Trophoblast cell (in vitro differentiated cells and primary cell): ENCODE measurements around the gene DAD1. TPM values are rescaled to one million over a fixed set of nuclear protein-coding genes. Genes with fewer than 3 reads are reported as not detected.
A peak's percentile ranks its signal among the peaks of the same experiment; 100 is the strongest.
"Not testable (repeated sequence)": the region's sequence is repeated elsewhere in the genome, so short reads cannot be mapped to it uniquely, and the experiment has no call there.

Experiments used
- DNase-seq, 2 donors: peaks; one replicate each; pipeline ENCODE4 v3.0.0-alpha.2; 2016
- H2AFZ ChIP-seq: 2 replicates; pipeline ENCODE4 v1.6.1; 2013; ENCODE audit warnings: low read length, moderate library complexity, mild to moderate bottlenecking; ENCODE audit not compliant: insufficient read depth, poor library complexity
- H2AK5ac ChIP-seq: 2 replicates; pipeline ENCODE4 v1.6.1; 2013; ENCODE audit warnings: mild to moderate bottlenecking, low read length
- H2BK120ac ChIP-seq: 2 replicates; pipeline ENCODE4 v1.6.1; 2013; ENCODE audit warnings: low read length, mild to moderate bottlenecking, moderate library complexity; ENCODE audit not compliant: insufficient read depth, poor library complexity
- H2BK12ac ChIP-seq: 2 replicates; pipeline ENCODE4 v1.6.1; 2013; ENCODE audit warnings: mild to moderate bottlenecking, low read length, moderate library complexity
- H2BK5ac ChIP-seq: 2 replicates; pipeline ENCODE4 v1.6.1; 2013; ENCODE audit warnings: low read length, low read depth, moderate library complexity, mild to moderate bottlenecking; ENCODE audit not compliant: poor library complexity
- H3K14ac ChIP-seq: 2 replicates; pipeline ENCODE4 v1.6.1; 2013; ENCODE audit warnings: mild to moderate bottlenecking, low read length
- H3K18ac ChIP-seq: 2 replicates; pipeline ENCODE4 v1.6.1; 2013; ENCODE audit warnings: mild to moderate bottlenecking, low read length
- H3K23ac ChIP-seq: 2 replicates; pipeline ENCODE4 v1.6.1; 2013; ENCODE audit warnings: low read length
- H3K27ac ChIP-seq: 2 replicates; pipeline ENCODE4 v1.5.1; 2013; ENCODE audit warnings: low read depth, mild to moderate bottlenecking, inconsistent platforms, low read length, moderate library complexity
- H3K27me3 ChIP-seq: 2 replicates; pipeline ENCODE4 v1.6.1; 2013; ENCODE audit warnings: inconsistent platforms, mild to moderate bottlenecking, low read length, moderate library complexity; ENCODE audit not compliant: insufficient read depth
- H3K36me3 ChIP-seq, 2 experiments: 1 replicate in 1 of 2; 2 replicates in 1 of 2; pipeline ENCODE4 v1.6.1; 2013; ENCODE audit warnings: low read length in 2 of 2, mild to moderate bottlenecking in 2 of 2, moderate library complexity in 1 of 2; ENCODE audit not compliant: insufficient read depth in 2 of 2, control insufficient read depth in 1 of 2
- H3K4ac ChIP-seq: 2 replicates; pipeline ENCODE4 v1.6.1; 2013; ENCODE audit warnings: low read depth, mild to moderate bottlenecking, low read length, moderate library complexity
- H3K4me1 ChIP-seq, 2 experiments: 1 replicate in 1 of 2; 2 replicates in 1 of 2; pipeline ENCODE4 v1.6.1; 2013; ENCODE audit warnings: low read length in 2 of 2, mild to moderate bottlenecking in 2 of 2, moderate library complexity in 1 of 2; ENCODE audit not compliant: insufficient read depth in 2 of 2, control insufficient read depth in 1 of 2
- H3K4me2 ChIP-seq: 2 replicates; pipeline ENCODE4 v1.6.1; 2013; ENCODE audit warnings: inconsistent platforms, mild to moderate bottlenecking, low read length, moderate library complexity
- H3K4me3 ChIP-seq: 2 replicates; pipeline ENCODE4 v1.5.1; 2013; ENCODE audit warnings: mild to moderate bottlenecking, low read depth, low read length, inconsistent platforms
- H3K79me1 ChIP-seq: one replicate; pipeline ENCODE4 v1.6.1; 2013; ENCODE audit warnings: low read length
- H3K79me2 ChIP-seq: 2 replicates; pipeline ENCODE4 v1.6.1; 2013; ENCODE audit warnings: low read length, mild to moderate bottlenecking; ENCODE audit not compliant: control insufficient read depth, insufficient read depth, poor library complexity
- H3K9ac ChIP-seq: 2 replicates; pipeline ENCODE4 v1.6.1; 2013; ENCODE audit warnings: mild to moderate bottlenecking, low read length
- H3K9me3 ChIP-seq: 2 replicates; pipeline ENCODE4 v1.6.1; 2013; ENCODE audit warnings: low read depth, mild to moderate bottlenecking, control low read depth, inconsistent platforms, low read length; ENCODE audit not compliant: insufficient read depth
- H4K12ac ChIP-seq: 2 replicates; pipeline ENCODE4 v1.6.1; 2013; ENCODE audit warnings: low read depth, mild to moderate bottlenecking, low read length, moderate library complexity
- H4K8ac ChIP-seq: 2 replicates; pipeline ENCODE4 v1.6.1; 2013; ENCODE audit warnings: low read depth, mild to moderate bottlenecking, low read length, moderate library complexity
- H4K91ac ChIP-seq: one replicate; pipeline ENCODE4 v1.6.1; 2013; ENCODE audit warnings: low read depth, mild to moderate bottlenecking, low read length, moderate library complexity
- WGBS: extraction: QIAGEN DNeasy Blood & Tissue Kit; methylation state at CpG from one replicate; pipeline ENCODE4 v1.1.7; 2013; ENCODE audit warnings: missing lambda C conversion rate; ENCODE audit not compliant: insufficient read length, insufficient coverage; ENCODE audit errors: extremely low coverage; 5-methylcytosine and 5-hydroxymethylcytosine counted together
- polyA plus RNA-seq: library from polyadenylated mRNA; stranded (reverse); fragments of 200-250 nt; gene quantifications from 2 replicates; pipeline ENCODE4 v1.2.3, GENCODE V29; 2013

The DAD1 gene
- 275 and 278 TPM in 2 replicates for polyA plus RNA-seq

- peak within 1 kb of the TSS; percentile 95 for H3K14ac ChIP-seq
- H2BK120ac ChIP-seq = peak within 1 kb of the TSS; percentile 48
Measured at GRCh38 chr14:22589096-22589839, at the start of gene DAD1. Gene DAD1 (minus strand): TSS chr14:22589224. CDS start chr14:22589157, 67 bp downstream.

GRCh38 chr14:22635980-22636379 is 47.0 kb upstream of the DAD1 start:
- not testable (repeated sequence) for H3K4ac ChIP-seq, H4K8ac ChIP-seq, H4K91ac ChIP-seq, H2BK12ac ChIP-seq, H3K36me3 ChIP-seq, H2AK5ac ChIP-seq, DNase-seq, H3K79me2 ChIP-seq, H3K27me3 ChIP-seq, H3K9ac ChIP-seq, H3K27ac ChIP-seq, H3K4me2 ChIP-seq, H4K12ac ChIP-seq, H3K9me3 ChIP-seq, H2BK120ac ChIP-seq, H3K4me1 ChIP-seq, H2BK5ac ChIP-seq, H3K23ac ChIP-seq, H3K14ac ChIP-seq, H3K79me1 ChIP-seq, H3K4me3 ChIP-seq, H2AFZ ChIP-seq, H3K18ac ChIP-seq
- no CpG with 5 or more reads among the region's 1 CpG for WGBS

More at GRCh38 chr14:22589096-22589839, at the start of gene DAD1:
- Histone ChIP-seq H4K8ac (peak within 1 kb of the TSS; percentile 89), H2BK12ac (no peak within 1 kb of the TSS), H3K27me3 (no peaks in the 10 kb centered on the region), H3K4me2 (peak within 1 kb of the TSS; percentile 96), H4K12ac (peak within 1 kb of the TSS; percentile 82), H2AFZ (peak within 1 kb of the TSS; percentile 78), H3K79me1 (peaks cover 5% of the 10 kb centered on the region), H3K9ac (peak within 1 kb of the TSS; percentile 100), H3K79me2 (peaks cover 5% of the 10 kb centered on the region), H3K18ac (no peak within 1 kb of the TSS), H3K4ac (peak within 1 kb of the TSS; percentile 91), H3K36me3 (peaks cover 0 to 5% of the 10 kb centered on the region in 2 experiments), H3K4me1 (no peaks in the 10 kb centered on the region), H4K91ac (peak within 1 kb of the TSS; percentile 77), H3K27ac (peak within 1 kb of the TSS; percentile 45), H3K23ac (no peak within 1 kb of the TSS), H2AK5ac (no peak within 1 kb of the TSS), H3K4me3 (peak within 1 kb of the TSS; percentile 99), H2BK5ac (no peak within 1 kb of the TSS), H3K9me3 (no peaks in the 10 kb centered on the region)
- WGBS = no CpG with 5 or more reads among the region's 44 CpGs
- peak; percentile 99 to 100 for DNase-seq

- no peak overlapping the region for H4K91ac ChIP-seq
- no peak overlapping the region for H3K9ac ChIP-seq
- no peak overlapping the region for H3K18ac ChIP-seq
- peaks cover 10% of the 10 kb centered on the region for H3K9me3 ChIP-seq
- no peaks in the 10 kb centered on the region for H3K79me1 ChIP-seq
- H3K27me3 ChIP-seq = no peaks in the 10 kb centered on the region
- no peak overlapping the region for H4K12ac ChIP-seq
- no peak overlapping the region for H2BK5ac ChIP-seq
- H3K23ac ChIP-seq = no peak overlapping the region
- no peak overlapping the region for H2AK5ac ChIP-seq
- no peak overlapping the region for H3K4me3 ChIP-seq
- WGBS = no CpG with 5 or more reads among the region's 8 CpGs
- H3K4me2 ChIP-seq = no peak overlapping the region
- no peaks in the 10 kb centered on the region for H3K79me2 ChIP-seq
- no peak overlapping the region for H2BK120ac ChIP-seq
- H2AFZ ChIP-seq = no peak overlapping the region
- no peak overlapping the region for H3K27ac ChIP-seq
- no peaks in the 10 kb centered on the region for H3K36me3 ChIP-seq
- H2BK12ac ChIP-seq = no peak overlapping the region
- no peak overlapping the region for H3K4ac ChIP-seq
- no peak overlapping the region for H4K8ac ChIP-seq
- no peak for DNase-seq
- H3K14ac ChIP-seq = no peak overlapping the region
- H3K4me1 ChIP-seq = no peaks in the 10 kb centered on the region
Measured at GRCh38 chr14:22634233-22634900, 45.3 kb upstream of the DAD1 start.

- Histone ChIP-seq H2BK12ac (no peak overlapping the region), H3K23ac (no peak overlapping the region), H2AK5ac (no peak overlapping the region), H2BK120ac (no peak overlapping the region), H3K9me3 (peaks cover 10% of the 10 kb centered on the region), H3K79me2 (no peaks in the 10 kb centered on the region), H3K27me3 (no peaks in the 10 kb centered on the region), H3K14ac (no peak overlapping the region), H3K79me1 (no peaks in the 10 kb centered on the region), H4K91ac (no peak overlapping the region), H3K4ac (no peak overlapping the region), H3K27ac (no peak overlapping the region), H4K12ac (no peak overlapping the region), H2AFZ (no peak overlapping the region), H2BK5ac (no peak overlapping the region), H3K9ac (no peak overlapping the region), H3K4me2 (no peak overlapping the region), H3K18ac (no peak overlapping the region), H3K4me3 (no peak overlapping the region), H4K8ac (no peak overlapping the region), H3K36me3 (no peaks in the 10 kb centered on the region), H3K4me1 (no peaks in the 10 kb centered on the region)
- no peak for DNase-seq
- WGBS = no CpG with 5 or more reads among the region's 2 CpGs
Measured at GRCh38 chr14:22630486-22630885, 41.5 kb upstream of the DAD1 start.
